GM18951 (cell line): ENCODE measurements around the gene CDK9.

Experiments used
- POLR2A ChIP-seq: IDR thresholded peaks from 4 replicates; pipeline ENCODE4 v1.6.1; 2011; ENCODE audit warnings: mild to moderate bottlenecking; ENCODE audit not compliant: insufficient read length, insufficient read depth; ENCODE audit errors: extremely low read depth
- in situ Hi-C: fragments of 300-500 bp; cut with MboI; formaldehyde crosslinking; loops from one replicate; pipeline ENCODE4 v1.12.0; 2022; ENCODE audit warnings: low sequenced_read_pairs, mixed read lengths, inconsistent platforms; ENCODE audit not compliant: unreplicated experiment

CDK9 gene

DNA sequence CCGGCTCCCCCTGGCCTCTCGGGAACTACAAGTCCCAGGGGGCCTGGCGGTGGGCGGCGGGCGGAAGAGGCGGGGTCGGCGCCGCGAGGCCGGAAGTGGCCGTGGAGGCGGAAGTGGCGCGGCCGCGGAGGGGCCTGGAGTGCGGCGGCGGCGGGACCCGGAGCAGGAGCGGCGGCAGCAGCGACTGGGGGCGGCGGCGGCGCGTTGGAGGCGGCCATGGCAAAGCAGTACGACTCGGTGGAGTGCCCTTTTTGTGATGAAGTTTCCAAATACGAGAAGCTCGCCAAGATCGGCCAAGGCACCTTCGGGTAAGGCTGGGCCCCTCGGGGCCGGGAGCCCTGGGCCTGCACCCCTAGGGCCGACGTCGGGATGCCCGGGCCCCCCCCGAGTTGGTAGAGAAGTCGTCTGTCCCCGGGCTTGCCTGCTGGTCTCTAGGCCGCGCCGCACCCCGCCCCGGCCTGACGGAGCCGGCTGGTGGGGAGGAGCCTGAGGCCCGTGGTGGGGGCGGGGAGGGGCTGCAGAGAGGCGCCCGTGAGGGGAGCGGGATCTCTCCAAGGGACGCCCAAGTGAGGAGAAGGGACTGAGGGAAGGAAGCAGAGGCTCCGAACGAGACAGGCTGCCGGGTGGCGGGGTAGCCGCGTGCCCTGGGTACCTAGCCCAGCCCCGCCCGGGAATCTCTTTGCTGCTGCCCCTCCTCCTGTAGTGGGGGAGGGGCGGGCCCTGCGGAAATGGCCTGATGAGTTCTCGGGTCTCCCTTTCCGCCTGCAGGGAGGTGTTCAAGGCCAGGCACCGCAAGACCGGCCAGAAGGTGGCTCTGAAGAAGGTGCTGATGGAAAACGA lies at the start of gene CDK9:
Gene CDK9 (plus strand): TSS at position 102 of the 840 bp plus-strand sequence. CDS start 115 bp downstream, at position 217.
- TF ChIP-seq POLR2A: peak; percentile 61
- in situ Hi-C loops: no loop called here

DNA sequence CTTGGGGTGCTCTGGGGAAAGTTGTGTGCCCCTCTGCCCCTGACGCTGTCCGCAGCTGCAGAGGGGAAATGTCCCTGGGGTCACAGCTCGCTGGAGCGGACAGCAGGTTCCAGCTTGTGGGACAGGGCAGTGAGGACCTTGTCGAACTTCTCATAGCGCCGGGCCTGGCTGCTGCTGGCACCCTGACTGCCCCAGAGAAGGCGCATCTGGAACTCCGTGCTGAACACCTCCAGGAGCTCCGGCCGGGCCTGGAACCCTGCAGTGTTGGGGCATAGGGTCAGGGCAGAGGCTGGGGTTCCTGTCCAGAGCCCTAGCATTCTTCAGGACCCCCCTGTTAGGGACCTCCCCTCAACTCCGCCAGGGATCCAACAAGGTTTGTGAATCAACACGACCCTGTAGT lies 47.2 kb upstream of the CDK9 start:
- in situ Hi-C loops: loop anchor here (10.0 kb wide), 1 partner anchor 176 kb away; the partner anchor contains the start of gene ST6GALNAC4
- no peak for TF ChIP-seq POLR2A

DNA sequence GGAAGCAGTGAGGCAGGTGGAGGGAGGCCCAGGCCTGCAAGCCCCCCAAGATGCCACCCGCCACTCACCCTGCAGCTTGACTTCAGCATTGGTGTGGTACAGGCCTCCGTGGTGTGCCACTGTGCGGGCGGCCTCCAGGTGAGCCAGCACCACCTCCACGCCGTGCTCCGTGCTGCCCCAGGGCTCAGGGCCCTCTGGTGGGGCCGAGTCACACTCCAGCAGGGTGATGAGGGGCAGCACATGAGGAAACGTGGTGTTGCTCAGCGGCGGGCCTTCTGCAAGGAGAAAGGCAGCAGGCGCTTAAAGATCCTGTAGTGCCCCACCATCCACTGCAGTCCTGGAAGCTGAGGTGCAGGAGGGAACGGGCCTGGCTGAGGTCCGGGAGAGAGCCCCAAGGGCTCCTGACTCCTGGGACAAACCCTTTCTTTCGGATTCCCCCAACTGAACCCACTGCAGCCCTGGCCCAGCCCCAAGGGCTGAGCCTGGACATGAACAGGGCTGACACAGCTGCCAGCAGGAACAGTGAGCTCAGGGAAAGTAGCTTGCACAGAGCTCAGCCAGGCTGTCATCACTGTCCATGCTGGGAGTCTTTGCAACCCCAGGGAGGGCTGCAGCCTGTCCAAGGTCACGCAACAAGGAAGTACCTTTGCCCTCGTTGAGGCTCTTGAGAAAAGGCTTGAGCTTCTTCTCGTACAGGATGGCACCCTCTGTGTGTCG lies 46.1 kb upstream of the CDK9 start:
- no peak for TF ChIP-seq POLR2A
- in situ Hi-C loops: loop anchor here (10.0 kb wide), 1 partner anchor 175 kb away; the partner anchor contains the start of gene ST6GALNAC4

DNA sequence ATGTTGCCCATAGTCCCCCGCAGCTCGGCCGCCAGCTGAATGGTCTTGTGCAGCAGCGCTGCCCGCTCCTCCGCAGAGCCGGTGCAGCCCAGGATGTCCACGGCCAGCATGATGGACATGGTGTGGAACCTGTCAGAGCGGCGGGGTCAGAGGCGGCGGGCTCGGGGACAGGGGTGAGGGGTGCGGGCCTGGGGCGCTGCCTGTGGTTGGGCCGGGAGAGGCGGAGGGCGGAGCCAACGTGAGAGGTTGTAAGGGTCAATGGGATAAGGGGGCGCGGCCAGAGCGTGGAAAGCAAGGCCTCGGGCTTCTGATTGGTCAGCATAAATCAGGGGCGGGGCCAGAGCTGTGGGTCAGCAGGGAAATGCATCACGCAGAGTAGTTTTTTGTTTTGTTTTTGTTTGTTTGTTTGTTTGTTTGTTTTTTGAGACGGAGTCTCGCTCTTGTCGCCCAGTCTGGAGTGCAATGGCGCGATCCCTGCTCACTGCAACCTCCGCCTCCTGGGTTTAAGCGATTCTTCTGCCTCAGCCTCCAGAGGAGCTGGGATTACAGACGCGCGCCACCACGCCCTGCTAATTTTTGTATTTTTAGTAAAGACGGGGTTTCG lies 43.9 kb upstream of the CDK9 start:
- TF ChIP-seq POLR2A: no peak
- in situ Hi-C loops: no loop called here

DNA sequence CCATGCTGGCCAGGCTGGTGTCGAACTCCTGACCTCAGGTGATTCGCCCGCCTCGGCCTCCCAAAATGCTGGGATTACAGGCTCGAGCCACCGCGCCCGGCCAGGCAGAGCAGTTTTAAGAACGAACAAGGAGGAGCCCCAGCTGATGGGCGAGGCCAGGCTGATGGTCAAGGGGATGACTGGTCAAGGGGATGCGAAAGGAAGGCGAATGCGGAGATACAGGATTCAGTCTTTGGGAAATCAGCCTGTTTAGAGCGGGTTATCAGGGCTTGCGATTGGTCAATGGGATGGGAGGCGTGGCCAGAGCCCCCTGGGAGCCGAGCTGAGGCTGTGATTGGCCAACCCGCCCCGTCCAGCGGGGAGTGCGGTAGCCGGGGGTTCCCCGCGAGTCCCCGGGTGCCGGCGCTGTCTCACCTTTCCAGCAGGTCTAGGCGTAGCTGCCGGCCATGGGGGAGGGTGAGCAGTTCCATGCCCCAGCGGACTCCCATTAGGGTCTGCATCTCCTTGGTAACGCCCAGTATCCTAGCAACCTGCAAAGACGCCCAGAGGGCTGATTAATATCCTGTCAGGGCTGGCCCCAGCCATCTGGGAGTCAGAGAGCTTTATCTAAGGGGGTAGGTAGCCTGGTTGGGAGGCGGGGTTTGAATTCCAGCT lies 43.3 kb upstream of the CDK9 start:
- TF ChIP-seq POLR2A: no peak
- in situ Hi-C loops: no loop called here

DNA sequence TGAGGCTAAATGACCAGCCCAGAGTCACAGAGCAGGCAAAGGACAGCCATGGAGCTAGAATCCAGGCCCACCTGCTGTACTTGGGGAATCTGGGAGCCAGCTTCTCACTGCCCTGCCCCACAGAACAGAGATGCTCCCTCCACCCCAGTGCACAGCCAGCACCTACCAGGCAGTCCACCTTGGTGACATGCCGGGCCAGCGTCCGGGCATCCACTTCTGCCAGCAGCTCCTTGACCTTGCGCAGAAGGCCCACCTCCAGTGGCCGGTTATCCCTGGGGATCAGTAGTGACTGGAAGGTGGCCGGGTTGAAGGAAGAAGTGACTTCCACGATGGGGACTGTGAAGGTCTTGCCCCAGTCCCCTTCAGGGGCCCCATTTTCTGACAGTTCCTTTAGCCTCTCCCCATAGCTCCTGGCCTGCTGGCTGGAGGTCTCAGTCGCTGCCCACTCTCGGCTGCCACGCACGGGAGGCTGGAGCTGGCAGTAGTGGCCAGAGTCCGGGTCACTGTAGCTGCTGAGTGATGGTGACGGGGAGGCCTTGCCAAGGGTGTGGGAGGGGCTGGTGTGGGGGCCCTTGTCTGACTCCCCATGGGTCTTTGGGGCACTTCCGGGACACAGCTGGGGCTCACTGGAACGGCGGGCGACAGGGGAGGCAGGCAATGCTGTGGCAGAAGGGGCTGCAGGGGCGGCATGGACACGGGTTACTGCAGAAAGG lies 41.3 kb upstream of the CDK9 start:
- in situ Hi-C loops: no loop called here
- no peak for TF ChIP-seq POLR2A

DNA sequence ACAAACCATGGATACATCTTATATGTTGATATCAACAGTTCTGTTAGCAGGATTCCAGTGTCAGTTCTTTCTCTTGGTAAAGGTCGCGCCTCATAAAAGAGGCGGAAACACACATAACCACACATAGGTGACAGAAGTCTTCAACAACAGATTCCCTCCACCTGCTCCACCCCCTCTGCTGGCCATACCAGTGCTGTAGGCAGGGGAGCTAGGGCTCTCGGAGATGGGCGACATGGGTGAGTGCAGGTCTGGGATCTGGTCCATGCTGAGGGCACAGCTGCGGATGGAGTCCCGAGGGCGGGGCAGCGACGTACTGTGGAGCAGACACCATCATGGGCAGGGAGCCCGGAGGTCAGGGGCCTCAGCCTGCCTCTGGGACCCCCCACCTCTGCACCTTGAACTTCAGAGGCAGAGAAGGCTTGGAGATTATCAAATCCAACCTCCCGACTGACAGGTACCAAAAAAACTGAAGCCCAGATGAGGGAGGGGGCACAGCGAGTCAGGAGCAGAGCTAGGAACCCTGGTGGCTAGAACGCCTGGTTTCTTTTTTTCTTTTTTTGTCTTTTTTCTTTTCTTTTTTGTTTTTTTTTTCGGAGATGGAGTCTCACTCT lies 38.8 kb upstream of the CDK9 start:
- no peak for TF ChIP-seq POLR2A
- in situ Hi-C loops: no loop called here

DNA sequence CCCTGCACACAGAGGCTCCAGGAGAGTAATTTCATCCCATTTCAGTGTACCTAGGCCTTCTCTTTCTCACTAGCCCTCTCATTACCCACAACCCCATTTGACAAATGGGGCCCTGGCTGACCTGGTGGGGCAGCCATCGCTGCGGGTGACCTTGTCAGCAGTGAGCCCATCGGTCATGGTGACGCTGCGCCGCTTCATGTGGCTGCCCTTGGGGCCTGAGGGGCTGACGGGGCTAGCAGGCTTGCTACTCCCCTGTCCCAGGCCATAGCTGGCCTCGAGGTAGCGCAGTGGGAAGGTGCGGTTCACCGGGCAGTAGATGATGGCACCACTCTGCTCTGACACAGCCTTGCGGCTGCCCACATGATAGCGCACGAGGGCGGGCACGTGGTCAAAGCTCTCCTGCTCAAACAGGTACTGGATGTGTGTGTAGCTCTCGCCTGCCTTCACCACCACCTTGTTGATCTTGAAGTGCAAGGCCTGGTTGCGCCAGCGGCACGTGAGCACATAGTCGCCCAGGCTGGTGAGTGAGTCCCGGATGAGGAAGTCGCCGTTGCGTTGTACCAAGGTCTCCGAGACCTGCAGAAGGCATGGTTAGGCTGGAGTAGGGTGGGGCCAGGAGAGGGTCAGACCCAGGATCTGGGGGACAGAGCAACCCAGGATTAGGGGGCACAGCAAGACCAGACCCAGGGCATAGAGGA lies 36.6 kb upstream of the CDK9 start:
- TF ChIP-seq POLR2A: no peak
- in situ Hi-C loops: no loop called here

DNA sequence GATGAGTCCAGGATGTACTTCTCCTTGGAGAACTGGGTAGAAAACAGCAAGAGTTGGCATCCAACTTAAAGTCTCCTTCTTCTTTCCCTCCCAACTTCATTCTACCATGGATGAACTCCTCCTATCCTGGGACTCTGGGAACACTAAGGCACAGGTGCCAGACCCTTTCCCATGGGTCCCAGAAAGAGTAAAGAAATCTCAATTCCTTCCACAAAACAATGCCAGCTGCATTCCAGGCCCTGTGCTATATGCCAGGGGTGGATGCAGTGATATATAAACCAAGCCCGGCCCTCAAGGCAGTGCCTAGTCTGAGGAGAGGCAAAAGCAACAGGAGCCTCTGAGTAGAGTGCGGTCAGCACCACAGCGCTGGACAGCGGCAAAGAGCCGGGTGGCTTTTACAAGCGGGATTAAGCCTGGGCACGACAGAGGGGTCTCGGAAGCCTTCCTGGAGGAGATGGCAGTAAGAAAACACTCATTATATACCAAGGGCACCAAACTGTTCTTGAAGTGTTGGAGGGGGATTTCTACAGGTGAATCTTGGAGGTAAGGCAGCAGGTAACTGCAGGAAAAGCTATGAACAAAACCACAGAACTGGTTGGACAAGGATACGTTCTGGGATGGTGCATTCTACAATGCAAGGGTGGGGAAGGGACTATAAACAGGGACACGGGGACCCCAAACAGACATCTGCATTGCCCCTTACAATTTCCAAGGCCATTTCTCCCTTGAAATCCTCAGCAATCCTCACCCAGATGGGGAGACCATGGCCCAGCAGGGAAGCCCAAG lies 34.4 kb upstream of the CDK9 start:
- in situ Hi-C loops: no loop called here
- no peak for TF ChIP-seq POLR2A

DNA sequence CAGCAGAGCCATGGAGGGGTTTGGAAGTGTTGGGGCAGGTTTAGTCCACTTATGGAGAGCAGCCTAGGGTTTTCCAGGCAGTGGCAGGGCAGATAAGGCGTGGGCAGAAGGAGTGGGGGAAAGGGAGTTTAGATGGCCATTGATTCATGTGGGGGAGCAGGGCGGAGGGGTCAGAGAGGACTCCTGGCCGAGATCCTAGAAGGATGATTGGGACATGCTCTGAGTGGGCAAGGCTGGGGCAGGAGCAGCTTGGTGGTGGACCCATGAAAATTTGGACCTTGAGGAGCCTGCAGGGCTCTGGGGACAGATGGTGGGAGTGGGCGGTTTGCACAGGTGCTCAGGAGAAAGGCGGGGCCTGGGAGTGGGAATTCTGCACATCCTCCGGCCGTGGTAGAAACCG lies 32.7 kb upstream of the CDK9 start:
- in situ Hi-C loops: no loop called here
- no peak for TF ChIP-seq POLR2A

DNA sequence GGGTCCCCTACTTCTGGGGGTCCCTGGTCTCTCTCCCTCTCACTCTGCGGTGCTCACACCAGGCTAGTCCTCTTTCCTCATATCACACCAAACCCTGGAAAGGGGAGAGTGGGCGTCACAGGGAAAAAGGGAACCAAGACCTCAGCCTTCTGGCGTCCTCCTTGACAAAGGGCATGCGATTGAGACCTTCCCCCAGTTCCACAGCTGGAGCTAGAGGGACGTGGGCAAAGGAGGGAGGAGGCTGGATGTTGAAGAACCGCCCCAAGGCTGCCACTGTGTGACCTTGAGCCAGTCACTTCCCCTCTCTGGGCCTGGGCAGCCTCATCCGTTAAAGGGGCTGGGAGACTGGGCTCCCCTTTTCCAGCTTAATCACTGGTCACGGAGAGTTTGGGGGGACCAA lies 32.2 kb upstream of the CDK9 start:
- no peak for TF ChIP-seq POLR2A
- in situ Hi-C loops: no loop called here
